Gastrocnemius medialis (tissue), 4 donors: ENCODE measurements around the gene NUDT1. TPM values are rescaled to one million over a fixed set of nuclear protein-coding genes. Genes with fewer than 3 reads are reported as not detected.

ENCODE experiments used
- ATAC-seq, 2 donors: fragments of 150-250 bp; one replicate each; pipeline ENCODE4 v1.9.1; 2016
- DNase-seq, 2 donors: peaks; one replicate each; pipeline ENCODE4 v3.0.0-alpha.2; 2019
- H3K27ac ChIP-seq, 4 donors: fragments of 200-600 bp; sonication (generic); 1 replicate in 1 of 4; 2 replicates in 3 of 4; pipeline ENCODE4 v1.5.1; 2016 to 2018; ENCODE audit warnings: mild to moderate bottlenecking in 2 of 4, moderate library complexity in 1 of 4
- H3K27me3 ChIP-seq, 3 donors: fragments of 200-600 bp; sonication (generic) in 2 of 3; 1 replicate in 1 of 3; 2 replicates in 2 of 3; pipeline versions ENCODE4 v1.5.1 to v1.6.0; 2016 to 2019; ENCODE audit warnings: mild to moderate bottlenecking in 1 of 3, moderate library complexity in 1 of 3
- H3K36me3 ChIP-seq, 2 donors: fragments of 200-600 bp; sonication (generic) in 1 of 2; one replicate each; pipeline ENCODE4 v1.5.1; 2017 to 2018
- H3K4me1 ChIP-seq, 2 donors: fragments of 200-600 bp; sonication (generic) in 1 of 2; one replicate each; pipeline ENCODE4 v1.5.1; 2016 to 2017; ENCODE audit warnings: mild to moderate bottlenecking in 2 of 2
- H3K4me3 ChIP-seq, 4 donors: fragments of 200-600 bp; sonication (generic) in 3 of 4; 1 replicate in 1 of 4; 2 replicates in 3 of 4; pipeline ENCODE4 v1.5.1; 2016 to 2019; ENCODE audit warnings: mild to moderate bottlenecking in 2 of 4
- H3K9me3 ChIP-seq, 3 donors: fragments of 200-600 bp; sonication (generic) in 2 of 3; 1 replicate in 1 of 3; 2 replicates in 2 of 3; pipeline ENCODE4 v1.5.1; 2016 to 2019
- CTCF ChIP-seq, 5 experiments: fragments of 450-650 bp in 3 of 5; fragments of 200-600 bp in 2 of 5; sonication (generic) in 2 of 5; IDR thresholded peaks in 4 of 5; conservative IDR thresholded peaks in 1 of 5; 1 replicate in 4 of 5; 2 replicates in 1 of 5; pipeline ENCODE4 v1.5.1; 2016 to 2019; ENCODE audit warnings: antibody characterized with exemption in 5 of 5, mild to moderate bottlenecking in 3 of 5, moderate library complexity in 3 of 5
- POLR2A ChIP-seq, 2 donors: fragments of 450-650 bp; IDR thresholded peaks; one replicate each; pipeline ENCODE4 v1.6.1; 2017; ENCODE audit warnings: antibody characterized with exemption in 2 of 2, mild to moderate bottlenecking in 2 of 2, moderate library complexity in 2 of 2
- in situ Hi-C, 4 donors: fragments of 200-750 bp; cut with MboI; loops; one replicate each; pipeline versions ENCODE4 v1.15.0 to v1.8.0; 2017; ENCODE audit warnings: low sequenced_read_pairs in 4 of 4
- intact Hi-C: fragments of 100-400 bp; cut with DNase I; formaldehyde crosslinking; loops from one replicate; pipeline ENCODE4 v1.15.1; 2023; ENCODE audit warnings: low total_unique reads
- total RNA-seq, 4 donors: library from RNA; depleted of rRNA; stranded (reverse); fragments of >200 nt; gene quantifications; one replicate each; pipeline versions ENCODE4 v1.1.0 to v1.2.3, GENCODE V29; 2016

The NUDT1 gene
- total RNA-seq, 4 donors from 2014 or later: 14.7 to 22.5 (median 18.1) TPM

DNA sequence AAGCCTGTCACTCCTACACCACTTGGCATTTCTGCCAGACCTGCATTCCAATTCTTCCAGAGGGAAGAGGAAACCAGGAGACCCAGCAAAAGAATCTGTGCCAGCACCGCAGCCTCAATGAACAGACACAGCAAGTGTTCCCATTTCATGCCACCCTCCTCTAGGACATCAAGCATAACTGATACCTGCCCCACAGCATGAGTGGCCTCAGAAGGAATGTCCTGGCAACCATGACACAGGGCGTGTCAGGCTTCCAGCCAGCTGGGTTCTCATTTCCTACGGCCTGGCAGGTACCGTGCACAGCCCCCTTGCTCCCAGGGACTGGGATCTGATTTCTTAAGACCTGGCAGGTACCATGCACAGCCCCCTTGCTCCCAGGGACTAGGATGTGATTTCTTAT is 17.1 kb upstream of the NUDT1 start:
- intact Hi-C loops: no loop called here
- ATAC-seq (peak; percentile 93 to 96), DNase-seq (peak; percentile 58 to 80)
- H3K36me3 ChIP-seq: peaks cover 0 to 35% of the 10 kb centered on the region in 2 donors
- H3K9me3 ChIP-seq: no peaks in the 10 kb centered on the region
- peaks cover 14 to 20% of the 10 kb centered on the region in 2 donors for H3K4me1 ChIP-seq
- no peak for TF ChIP-seq POLR2A (IDR thresholded peaks at IDR 0.05)
- no peak for TF ChIP-seq CTCF (IDR thresholded peaks at IDR 0.05 in 4 of 5, conservative IDR thresholded peaks at IDR 0.05 in 1 of 5)
- H3K27me3 ChIP-seq: no peaks in the 10 kb centered on the region
- in situ Hi-C loops: loop anchor here in 2 of 4 donors (25.0 kb wide), 2 partner anchors 563 to 638 kb away; partner anchors contain the start of gene ELFN1 (in 1 of the 2)
- peak overlapping the region; percentile 69 to 82 (median 78) for H3K27ac ChIP-seq
- peak overlapping the region in 1 of 4 donors; percentile 5 for H3K4me3 ChIP-seq

- H3K4me1 ChIP-seq: peaks cover 14 to 20% of the 10 kb centered on the region in 2 donors
- peak; percentile 20 to 42 for ATAC-seq
Observed at GRCh38 chr7:2225336-2225735, 16.7 kb upstream of the NUDT1 start.

GRCh38 chr7:2225830-2226229 is 16.2 kb upstream of the NUDT1 start:
- Histone ChIP-seq H3K9me3 (no peaks in the 10 kb centered on the region), H3K36me3 (peaks cover 0 to 40% of the 10 kb centered on the region in 2 donors), H3K27me3 (no peaks in the 10 kb centered on the region), H3K27ac (peak overlapping the region in 3 of 4 donors; percentile 69 to 82 (median 80)), H3K4me1 (peaks cover 14 to 22% of the 10 kb centered on the region in 2 donors), H3K4me3 (no peak overlapping the region)
- in situ Hi-C loops: no loop called here
- DNase-seq: no peak
- intact Hi-C loops: no loop called here
- ATAC-seq: no peak
- TF ChIP-seq POLR2A (IDR thresholded peaks at IDR 0.05): no peak
- TF ChIP-seq CTCF (IDR thresholded peaks at IDR 0.05 in 4 of 5, conservative IDR thresholded peaks at IDR 0.05 in 1 of 5): no peak

More at GRCh38 chr7:2225336-2225735, 16.7 kb upstream of the NUDT1 start:
- intact Hi-C loops: no loop called here
- H3K27ac ChIP-seq: peak overlapping the region; percentile 49 to 82 (median 74)
- peaks cover 0 to 38% of the 10 kb centered on the region in 2 donors for H3K36me3 ChIP-seq
- TF ChIP-seq CTCF (IDR thresholded peaks at IDR 0.05 in 4 of 5, conservative IDR thresholded peaks at IDR 0.05 in 1 of 5) (no peak), POLR2A (IDR thresholded peaks at IDR 0.05) (no peak)
- H3K27me3 ChIP-seq: no peaks in the 10 kb centered on the region
- H3K9me3 ChIP-seq: no peaks in the 10 kb centered on the region
- no peak for DNase-seq
- in situ Hi-C loops: no loop called here
- no peak overlapping the region for H3K4me3 ChIP-seq

DNA sequence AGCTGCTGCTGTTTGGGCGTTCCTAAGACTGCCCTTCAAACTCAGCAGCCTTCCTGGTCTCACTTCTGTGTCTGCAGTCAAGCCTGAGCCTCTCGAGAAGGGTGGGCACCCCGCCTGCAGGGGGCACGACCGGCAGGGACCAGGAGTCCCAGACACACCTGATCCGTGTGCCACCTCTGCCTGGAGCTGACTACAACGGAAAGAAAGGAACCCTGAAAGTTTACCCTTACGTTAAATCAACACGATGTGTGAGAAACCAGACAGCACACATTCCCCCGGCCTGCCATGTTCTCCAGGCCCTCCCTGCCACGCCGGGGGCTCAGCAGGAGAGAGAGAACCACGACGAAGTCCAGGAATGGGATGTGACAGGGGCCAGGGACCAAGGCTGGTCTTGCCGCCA is 14.3 kb upstream of the NUDT1 start:
- no peaks in the 10 kb centered on the region for H3K9me3 ChIP-seq
- ATAC-seq (no peak), DNase-seq (no peak)
- in situ Hi-C loops: no loop called here
- no peak overlapping the region for H3K27ac ChIP-seq
- no peak for TF ChIP-seq POLR2A (IDR thresholded peaks at IDR 0.05)
- no peak for TF ChIP-seq CTCF (IDR thresholded peaks at IDR 0.05 in 4 of 5, conservative IDR thresholded peaks at IDR 0.05 in 1 of 5)
- intact Hi-C loops: no loop called here
- no peaks in the 10 kb centered on the region for H3K27me3 ChIP-seq
- peaks cover 27 to 37% of the 10 kb centered on the region in 2 donors for H3K4me1 ChIP-seq
- peaks cover 0 to 29% of the 10 kb centered on the region in 2 donors for H3K36me3 ChIP-seq
- H3K4me3 ChIP-seq: no peak overlapping the region

- Histone ChIP-seq H3K4me1 (peaks cover 26 to 37% of the 10 kb centered on the region in 2 donors), H3K27ac (no peak overlapping the region), H3K36me3 (peaks cover 0 to 29% of the 10 kb centered on the region in 2 donors), H3K27me3 (no peaks in the 10 kb centered on the region), H3K4me3 (no peak overlapping the region), H3K9me3 (no peaks in the 10 kb centered on the region)
- DNase-seq (no peak), ATAC-seq (no peak)
- in situ Hi-C loops (no loop called here), intact Hi-C loops (no loop called here)
- TF ChIP-seq CTCF (IDR thresholded peaks at IDR 0.05 in 4 of 5, conservative IDR thresholded peaks at IDR 0.05 in 1 of 5) (no peak), POLR2A (IDR thresholded peaks at IDR 0.05) (no peak)
Observed at GRCh38 chr7:2228921-2229320, 13.1 kb upstream of the NUDT1 start.
